Choroid plexus epithelial cell (primary cell): ENCODE measurements around the gene GPR35.

ENCODE experiments used
- DNase-seq: peaks from one replicate; pipeline ENCODE4 v3.0.0-alpha.2; 2010; ENCODE audit warnings: low read depth
- H3K4me3 ChIP-seq: 2 replicates; pipeline ENCODE4 v1.5.1; 2011; ENCODE audit warnings: low read depth, mild to moderate bottlenecking, control low read depth, low read length, moderate library complexity
- CTCF ChIP-seq: conservative IDR thresholded peaks from 2 replicates; pipeline ENCODE4 v1.5.1; 2011; ENCODE audit warnings: low read depth, mild to moderate bottlenecking, control low read depth, inconsistent platforms, low read length, moderate library complexity

GPR35 gene

GRCh38 chr2:240597419-240598181 lies 27.7 kb upstream of the GPR35 start:
- no peak overlapping the region for H3K4me3 ChIP-seq
- no peak for TF ChIP-seq CTCF
- DNase-seq = no peak

GRCh38 chr2:240598311-240598911 lies 26.9 kb upstream of the GPR35 start:
- DNase-seq = no peak
- TF ChIP-seq CTCF = no peak
- no peak overlapping the region for H3K4me3 ChIP-seq

GRCh38 chr2:240599141-240599583 lies 26.1 kb upstream of the GPR35 start:
- no peak overlapping the region for H3K4me3 ChIP-seq
- DNase-seq = no peak

GRCh38 chr2:240600451-240600961 lies 24.8 kb upstream of the GPR35 start:
- no peak for DNase-seq
- TF ChIP-seq CTCF = no peak
- H3K4me3 ChIP-seq = no peak overlapping the region

More at GRCh38 chr2:240599141-240599583, 26.1 kb upstream of the GPR35 start:
- TF ChIP-seq CTCF = no peak

GRCh38 chr2:240601061-240601830 lies 24.0 kb upstream of the GPR35 start:
- no peak for DNase-seq
- no peak overlapping the region for H3K4me3 ChIP-seq
- no peak for TF ChIP-seq CTCF

- H3K4me3 ChIP-seq = no peak overlapping the region
Measured at GRCh38 chr2:240601831-240602160, 23.5 kb upstream of the GPR35 start.

More at GRCh38 chr2:240601831-240602160, 23.5 kb upstream of the GPR35 start:
- no peak for TF ChIP-seq CTCF
- no peak for DNase-seq
